HG02938 (cell line): ENCODE data around the gene PCSK2.

Source experiments
- ATAC-seq: cut with Tn5 transposase; IDR thresholded peaks from one replicate; pipeline ENCODE4 v1.9.1; 2021; ENCODE audit warnings: mild to moderate bottlenecking, moderate library complexity; ENCODE audit not compliant: unreplicated experiment

Gene PCSK2

DNA sequence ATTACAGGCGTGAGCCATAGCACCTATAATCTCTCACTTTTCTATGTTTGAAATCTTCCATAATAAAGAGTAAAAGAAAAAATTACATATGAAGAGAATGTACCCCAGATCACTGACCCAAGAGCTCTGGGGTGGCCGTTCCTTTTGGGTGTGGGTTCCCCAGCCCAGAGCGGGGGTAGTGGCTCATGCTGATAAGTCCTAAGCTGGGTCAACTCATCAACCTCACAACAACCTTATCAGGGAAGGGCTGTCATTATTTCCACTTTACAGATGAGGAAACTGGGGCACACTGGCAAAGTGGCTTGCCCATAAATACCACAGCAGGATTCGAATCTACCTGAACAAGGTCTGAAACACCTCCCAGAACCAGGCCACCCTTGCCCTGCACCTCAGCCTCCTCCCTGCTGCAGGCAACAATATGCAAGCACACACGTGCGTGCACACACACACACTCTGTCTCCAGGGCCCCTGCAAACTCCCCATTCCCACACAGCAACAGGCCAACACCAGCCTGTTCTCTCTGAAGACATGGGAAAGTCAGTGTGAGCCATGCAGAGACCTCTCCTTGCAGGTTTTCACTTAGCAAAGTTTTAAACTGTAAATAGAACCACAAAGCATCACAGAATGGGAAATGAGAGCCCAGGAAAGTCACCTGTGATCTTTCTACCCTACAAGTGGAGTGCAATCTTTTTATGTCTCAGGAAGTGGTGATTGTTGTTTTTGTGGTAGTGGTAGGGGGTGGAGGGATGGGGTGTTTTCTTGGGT, 276.6 kb downstream of the PCSK2 start:
- no peak for ATAC-seq

DNA sequence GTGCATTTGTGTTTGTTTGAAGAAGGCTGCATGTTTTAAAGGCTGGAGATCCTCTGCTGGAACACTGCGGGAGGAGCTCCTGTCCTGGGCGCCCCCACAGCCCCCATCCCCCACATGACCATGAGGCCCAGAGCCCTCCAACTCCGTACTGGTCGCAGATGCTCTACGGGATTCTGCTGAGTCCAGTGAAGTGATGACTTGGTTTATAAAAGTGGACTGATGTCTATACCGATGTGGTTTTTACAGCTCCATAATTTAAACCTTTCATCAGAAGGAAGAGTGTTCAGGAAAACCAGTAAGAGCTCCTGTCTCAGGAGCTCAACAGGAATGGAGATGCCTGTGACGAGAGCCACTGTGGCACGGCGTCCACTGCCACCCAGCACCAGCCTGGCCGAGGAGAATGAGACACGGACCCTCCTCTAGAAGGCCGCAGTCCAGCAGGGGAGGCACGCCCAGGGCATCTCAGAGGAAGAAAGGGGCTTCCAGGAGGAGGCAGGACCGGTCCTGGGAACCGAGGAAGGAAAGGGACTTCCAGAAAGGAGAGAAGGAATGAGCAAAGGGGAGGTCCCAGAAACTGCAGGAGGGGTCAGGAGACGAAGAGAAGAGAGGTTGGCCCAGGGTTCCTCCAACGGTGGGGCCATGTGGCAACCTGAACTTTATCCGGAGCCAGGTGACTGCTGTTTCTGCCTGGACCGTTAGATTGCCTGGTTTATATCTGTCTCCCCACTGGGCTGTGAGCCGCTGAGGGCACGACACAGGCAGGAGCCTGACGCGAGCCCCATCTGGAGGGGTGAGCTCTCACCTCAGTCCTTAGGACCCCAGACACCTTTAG, 277.4 kb downstream of the PCSK2 start:
- peak; percentile 38 for ATAC-seq

GRCh38 chr20:17504898-17505635, 278.2 kb downstream of the PCSK2 start:
- ATAC-seq: peak; percentile 69

GRCh38 chr20:17505636-17506517, 279.0 kb downstream of the PCSK2 start:
- peak; percentile 6 for ATAC-seq

DNA sequence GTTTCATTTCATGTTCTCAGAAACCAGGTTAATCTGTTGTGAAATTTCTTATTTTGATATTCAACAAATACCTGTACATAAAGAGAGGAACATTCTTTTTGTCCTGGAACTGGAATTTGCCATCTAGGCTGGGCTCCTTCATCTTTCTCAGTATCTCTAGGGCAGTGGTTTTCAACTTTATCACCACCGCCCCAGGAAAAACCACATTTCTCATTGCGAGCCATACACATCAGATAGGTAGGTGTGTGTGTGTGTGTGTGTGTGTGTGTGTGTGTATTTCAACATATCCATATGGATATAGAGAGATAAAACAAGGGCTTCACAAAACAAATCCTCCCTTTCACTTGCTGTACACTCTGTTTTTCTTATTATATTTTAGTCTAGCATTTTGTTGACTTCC, 280.2 kb downstream of the PCSK2 start:
- ATAC-seq: no peak

GRCh38 chr20:17507531-17507930, 280.7 kb downstream of the PCSK2 start:
- ATAC-seq: no peak

- no peak for ATAC-seq
These were observed 281.9 kb downstream of the PCSK2 start for GRCh38 chr20:17508756-17509155.

- ATAC-seq: no peak
These were observed 283.7 kb downstream of the PCSK2 start for GRCh38 chr20:17510548-17510947.

DNA sequence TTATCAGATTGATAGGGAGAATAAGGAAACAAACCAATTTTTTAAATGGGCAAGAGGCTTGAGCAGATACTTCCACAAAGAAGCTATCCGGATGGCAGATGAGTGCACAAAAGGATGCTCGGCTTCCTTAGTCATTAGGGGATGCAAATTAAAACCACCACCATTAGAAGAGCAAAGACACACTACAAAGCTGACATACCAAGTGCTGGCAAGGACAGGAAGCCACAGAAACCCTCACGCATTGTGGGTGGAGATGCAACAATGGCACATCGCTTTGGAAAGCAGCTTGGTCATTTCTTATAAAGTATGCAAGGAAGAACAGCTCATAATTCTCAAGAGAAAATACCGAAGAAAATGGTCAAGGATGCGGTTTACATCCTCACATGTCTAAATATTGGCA, 284.6 kb downstream of the PCSK2 start:
- ATAC-seq: no peak

DNA sequence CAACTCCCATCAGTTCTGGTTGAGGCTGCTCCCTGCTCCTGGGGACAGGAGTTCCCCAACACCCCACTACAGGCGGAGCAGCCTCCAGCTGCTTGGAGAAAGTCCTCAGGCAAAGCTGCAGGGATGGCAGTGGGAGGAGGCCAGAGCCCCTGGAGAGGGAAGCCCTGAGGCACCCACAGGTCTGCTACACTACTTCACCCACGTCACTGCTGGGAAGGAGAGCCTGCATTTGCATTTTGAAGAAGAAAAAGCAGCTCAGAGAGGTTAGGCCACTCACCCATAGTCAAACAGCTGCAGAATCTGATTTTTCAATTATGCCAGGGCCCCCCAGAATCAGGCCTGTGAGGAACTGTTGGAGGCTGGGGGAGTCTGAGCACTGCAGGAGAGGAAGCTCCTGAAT, 287.1 kb downstream of the PCSK2 start:
- no peak for ATAC-seq

DNA sequence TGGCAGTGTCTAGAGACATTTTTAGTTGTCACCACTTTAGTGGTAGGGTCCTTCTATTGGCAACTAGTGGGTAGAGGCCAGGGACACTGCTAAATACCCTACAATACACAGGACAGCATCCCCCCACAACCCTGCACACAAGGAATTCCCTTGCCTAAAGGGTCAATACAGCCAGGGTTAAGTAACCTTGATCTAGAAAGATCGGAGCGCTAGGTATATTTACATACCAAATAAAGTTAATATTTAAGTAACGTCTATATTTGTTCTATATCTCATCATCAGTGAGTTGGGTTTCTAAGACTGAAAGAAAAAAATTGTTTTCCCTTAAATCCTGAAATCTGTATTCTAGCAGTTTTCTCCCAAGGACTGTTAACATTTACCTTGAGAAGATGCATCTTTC, 288.2 kb downstream of the PCSK2 start:
- ATAC-seq: no peak

GRCh38 chr20:17518339-17519052, 291.7 kb downstream of the PCSK2 start:
- no peak for ATAC-seq

GRCh38 chr20:17519606-17520285, 292.9 kb downstream of the PCSK2 start:
- no peak for ATAC-seq

GRCh38 chr20:17520583-17520982, 293.7 kb downstream of the PCSK2 start:
- no peak for ATAC-seq

- ATAC-seq: no peak
These were observed 295.7 kb downstream of the PCSK2 start for GRCh38 chr20:17522528-17522927.

GRCh38 chr20:17523326-17523725, 296.5 kb downstream of the PCSK2 start:
- ATAC-seq: no peak

DNA sequence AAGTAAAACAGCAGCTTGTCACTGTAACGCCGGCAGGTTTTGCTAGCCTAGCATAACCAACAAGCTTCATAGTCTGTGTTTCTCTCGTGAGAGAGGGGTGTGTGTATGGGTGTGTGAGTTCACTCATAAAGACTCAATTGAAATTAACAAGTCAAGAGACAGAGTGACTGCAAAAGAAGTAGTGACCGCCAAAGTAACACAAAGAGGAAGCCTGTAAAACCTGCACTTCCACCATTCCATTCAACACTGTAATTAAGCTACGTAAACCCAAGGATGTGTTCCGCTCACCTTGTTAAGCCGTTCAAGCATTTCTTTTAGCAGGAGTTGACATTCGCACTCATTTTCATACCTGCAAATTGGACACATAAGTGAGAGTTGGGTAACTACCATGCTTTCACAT, 297.7 kb downstream of the PCSK2 start:
- ATAC-seq: no peak

DNA sequence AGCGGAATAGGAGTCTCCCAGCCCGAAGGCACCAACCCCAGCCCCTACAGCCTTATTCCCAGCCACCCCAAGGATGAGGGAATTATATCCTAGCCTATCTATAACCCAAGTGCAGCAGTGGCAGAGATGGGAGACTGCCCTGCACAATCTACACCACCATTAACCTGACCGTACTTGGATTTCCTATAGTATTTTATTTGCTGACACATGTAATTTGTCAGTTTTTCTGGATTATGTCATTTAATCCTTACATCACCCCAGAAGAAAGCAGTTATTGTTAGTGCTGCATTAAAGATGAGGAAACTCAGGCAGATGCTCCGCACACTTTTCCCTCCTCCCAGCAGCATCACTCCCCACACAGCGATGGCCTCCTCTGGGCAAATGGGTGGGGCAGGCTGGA, 298.3 kb downstream of the PCSK2 start:
- no peak for ATAC-seq

DNA sequence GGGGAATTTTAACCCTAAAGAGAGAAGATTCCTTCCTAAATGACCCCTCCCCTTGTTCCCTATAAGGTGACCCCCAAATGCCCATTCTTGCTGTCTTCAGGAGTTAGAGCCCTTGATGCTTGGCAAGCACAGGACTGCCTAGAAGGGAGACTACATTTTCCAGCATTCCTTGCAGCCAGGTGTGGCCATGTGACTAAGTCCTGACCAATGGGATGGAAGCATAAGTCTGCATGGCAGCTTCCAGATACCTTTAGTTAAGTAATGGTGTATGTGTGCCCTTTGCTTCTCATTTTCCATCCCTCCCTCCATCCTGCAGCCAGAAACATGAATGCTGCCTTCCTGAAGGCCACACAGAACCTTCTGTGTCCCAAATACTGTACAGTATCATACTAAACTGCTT, 298.8 kb downstream of the PCSK2 start:
- ATAC-seq: no peak
